ENCODE measurements around the gene DNAJB11.

DNA sequence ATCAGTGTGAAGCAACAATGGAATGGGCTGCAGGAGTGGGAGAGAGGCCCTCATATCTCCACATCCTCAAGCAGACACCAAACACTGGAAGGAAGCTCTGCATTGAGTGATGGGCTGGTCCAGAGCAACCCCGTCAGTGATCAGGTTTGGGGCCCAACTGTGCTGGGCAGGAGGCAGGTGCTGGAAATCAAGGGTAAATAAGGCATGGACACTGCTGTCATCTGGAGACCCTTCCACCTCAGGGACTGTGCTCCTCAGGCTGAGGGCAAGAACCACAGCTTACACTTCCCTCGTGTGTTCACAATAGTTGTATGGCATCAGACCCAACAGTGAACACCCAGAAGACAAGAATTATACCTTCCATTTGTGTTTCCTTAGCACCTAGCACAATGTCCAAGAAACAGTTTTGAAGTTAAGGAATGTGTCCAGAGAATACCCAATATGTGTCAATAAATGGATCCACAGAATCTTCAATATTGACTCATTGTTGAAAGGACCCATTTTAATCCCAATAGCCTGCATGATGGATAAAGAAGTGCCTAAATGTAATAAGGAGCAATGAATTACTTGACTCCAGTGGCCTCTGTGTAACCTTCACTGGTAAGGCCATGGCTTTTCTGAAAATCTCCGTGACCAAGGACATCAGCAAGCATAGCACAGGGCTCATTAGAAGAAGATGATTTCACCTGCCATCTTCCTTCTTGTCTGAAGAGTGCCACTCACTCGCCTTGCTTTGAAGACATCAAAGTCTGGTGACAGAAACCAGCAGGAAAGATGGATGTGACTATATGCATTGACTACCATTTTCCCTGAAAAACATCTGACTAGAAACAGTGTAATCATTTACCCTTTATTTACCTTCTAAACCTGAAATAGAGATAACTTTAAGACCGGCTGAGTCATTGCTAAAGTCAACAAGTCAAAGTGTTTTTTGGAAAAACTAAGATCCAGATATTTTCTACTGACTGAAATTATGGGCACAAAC, 35.3 kb downstream of the DNAJB11 start:
- TF ChIP-seq, protein P1, sequence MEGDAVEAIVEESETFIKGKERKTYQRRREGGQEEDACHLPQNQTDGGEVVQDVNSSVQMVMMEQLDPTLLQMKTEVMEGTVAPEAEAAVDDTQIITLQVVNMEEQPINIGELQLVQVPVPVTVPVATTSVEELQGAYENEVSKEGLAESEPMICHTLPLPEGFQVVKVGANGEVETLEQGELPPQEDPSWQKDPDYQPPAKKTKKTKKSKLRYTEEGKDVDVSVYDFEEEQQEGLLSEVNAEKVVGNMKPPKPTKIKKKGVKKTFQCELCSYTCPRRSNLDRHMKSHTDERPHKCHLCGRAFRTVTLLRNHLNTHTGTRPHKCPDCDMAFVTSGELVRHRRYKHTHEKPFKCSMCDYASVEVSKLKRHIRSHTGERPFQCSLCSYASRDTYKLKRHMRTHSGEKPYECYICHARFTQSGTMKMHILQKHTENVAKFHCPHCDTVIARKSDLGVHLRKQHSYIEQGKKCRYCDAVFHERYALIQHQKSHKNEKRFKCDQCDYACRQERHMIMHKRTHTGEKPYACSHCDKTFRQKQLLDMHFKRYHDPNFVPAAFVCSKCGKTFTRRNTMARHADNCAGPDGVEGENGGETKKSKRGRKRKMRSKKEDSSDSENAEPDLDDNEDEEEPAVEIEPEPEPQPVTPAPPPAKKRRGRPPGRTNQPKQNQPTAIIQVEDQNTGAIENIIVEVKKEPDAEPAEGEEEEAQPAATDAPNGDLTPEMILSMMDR (IDR thresholded peaks at IDR 0.05): no peak
- TF ChIP-seq EP300 (IDR thresholded peaks at IDR 0.05): no peak
